ENCODE measurements around the gene BICD2. TPM values are rescaled to one million over a fixed set of nuclear protein-coding genes. Genes with fewer than 3 reads are reported as not detected.

The BICD2 gene
- total RNA-seq, 1 donor from 2014 or later = 22.5 TPM

GRCh38 chr9:92761686-92762085 is 2.9 kb downstream of the BICD2 start:
- no peak for DNase-seq
- no peak for ATAC-seq (ENCODE audit: low read depth)
- intact Hi-C loops (cut with micrococcal nuclease) = loop anchor here (5.0 to 10.0 kb wide), 2 partner anchors 303 to 691 kb away; partner anchors contain the start of genes FAM120A and FAM120AOS
- Mint-ChIP-seq H3K4me1 (peaks cover 60% of the 10 kb centered on the region), H3K27ac (no peak overlapping the region), H3K27me3 (no peaks in the 10 kb centered on the region), H3K36me3 (ENCODE audit: low read depth) (peaks cover 2% of the 10 kb centered on the region), H3K4me3 (peak overlapping the region; percentile 41), H3K9me3 (no peaks in the 10 kb centered on the region)
- CTCF ChIA-PET = interaction anchor here (0.7 kb wide), 1 partner anchor 32 kb away, joined by 5 read pairs; no protein-coding TSS in a partner anchor
- POLR2A ChIA-PET = no interaction called here
- no peak for TF ChIP-seq CTCF (IDR thresholded peaks at IDR 0.05)

- ChIA-PET CTCF (no interaction called here), POLR2A (no interaction called here)
- DNase-seq (no peak), ATAC-seq (ENCODE audit: low read depth) (no peak)
- intact Hi-C loops (cut with micrococcal nuclease) = loop anchor here (5.0 to 10.0 kb wide), 2 partner anchors 304 to 692 kb away; partner anchors contain the start of genes FAM120A and FAM120AOS
- Mint-ChIP-seq H3K9me3 (peaks cover 2% of the 10 kb centered on the region), H3K4me1 (peaks cover 52% of the 10 kb centered on the region), H3K27me3 (no peaks in the 10 kb centered on the region), H3K4me3 (no peak overlapping the region), H3K27ac (no peak overlapping the region), H3K36me3 (ENCODE audit: low read depth) (peaks cover 3% of the 10 kb centered on the region)
- TF ChIP-seq CTCF (IDR thresholded peaks at IDR 0.05) = no peak
Observed at GRCh38 chr9:92760494-92760893, 4.1 kb downstream of the BICD2 start.

GRCh38 chr9:92760070-92760469 is 4.6 kb downstream of the BICD2 start:
- Mint-ChIP-seq H3K4me3 (no peak overlapping the region), H3K27ac (no peak overlapping the region), H3K27me3 (no peaks in the 10 kb centered on the region), H3K9me3 (peaks cover 3% of the 10 kb centered on the region), H3K4me1 (peaks cover 52% of the 10 kb centered on the region), H3K36me3 (ENCODE audit: low read depth) (peaks cover 8% of the 10 kb centered on the region)
- no peak for TF ChIP-seq CTCF (IDR thresholded peaks at IDR 0.05)
- POLR2A ChIA-PET = interaction anchor here (0.6 kb wide), 1 partner anchor 198 kb away, joined by 3 read pairs; no protein-coding TSS in a partner anchor
- no peak for ATAC-seq (ENCODE audit: low read depth)
- CTCF ChIA-PET = no interaction called here
- intact Hi-C loops (cut with micrococcal nuclease) = loop anchor here (5.0 to 10.0 kb wide), 2 partner anchors 305 to 692 kb away; partner anchors contain the start of genes FAM120A and FAM120AOS
- DNase-seq = no peak

- Mint-ChIP-seq H3K4me3 (no peak overlapping the region), H3K36me3 (ENCODE audit: low read depth) (peaks cover 13% of the 10 kb centered on the region), H3K27me3 (no peaks in the 10 kb centered on the region), H3K27ac (no peak overlapping the region), H3K9me3 (peaks cover 3% of the 10 kb centered on the region), H3K4me1 (peaks cover 55% of the 10 kb centered on the region)
- ChIA-PET CTCF (no interaction called here), POLR2A (interaction anchor here (0.6 kb wide), 1 partner anchor 199 kb away, joined by 3 read pairs; no protein-coding TSS in a partner anchor)
- intact Hi-C loops (cut with micrococcal nuclease) = no loop called here
- DNase-seq = no peak
- ATAC-seq (ENCODE audit: low read depth) = no peak
- TF ChIP-seq CTCF (IDR thresholded peaks at IDR 0.05) = no peak
Observed at GRCh38 chr9:92759446-92759845, 5.2 kb downstream of the BICD2 start.

- ATAC-seq (ENCODE audit: low read depth) (no peak), DNase-seq (no peak)
- Mint-ChIP-seq H3K36me3 (ENCODE audit: low read depth) (peaks cover 16% of the 10 kb centered on the region), H3K27ac (no peak overlapping the region), H3K9me3 (peaks cover 3% of the 10 kb centered on the region), H3K4me3 (no peak overlapping the region), H3K27me3 (no peaks in the 10 kb centered on the region), H3K4me1 (peaks cover 54% of the 10 kb centered on the region)
- ChIA-PET POLR2A (interaction anchor here (0.6 kb wide), 1 partner anchor 924 kb away, joined by 3 read pairs; no protein-coding TSS in a partner anchor), CTCF (no interaction called here)
- intact Hi-C loops (cut with micrococcal nuclease) = no loop called here
- TF ChIP-seq CTCF (IDR thresholded peaks at IDR 0.05) = no peak
Observed at GRCh38 chr9:92756792-92757191, 7.8 kb downstream of the BICD2 start.
